Measurements from ENCODE around the gene MPHOSPH9.

MPHOSPH9 gene

DNA sequence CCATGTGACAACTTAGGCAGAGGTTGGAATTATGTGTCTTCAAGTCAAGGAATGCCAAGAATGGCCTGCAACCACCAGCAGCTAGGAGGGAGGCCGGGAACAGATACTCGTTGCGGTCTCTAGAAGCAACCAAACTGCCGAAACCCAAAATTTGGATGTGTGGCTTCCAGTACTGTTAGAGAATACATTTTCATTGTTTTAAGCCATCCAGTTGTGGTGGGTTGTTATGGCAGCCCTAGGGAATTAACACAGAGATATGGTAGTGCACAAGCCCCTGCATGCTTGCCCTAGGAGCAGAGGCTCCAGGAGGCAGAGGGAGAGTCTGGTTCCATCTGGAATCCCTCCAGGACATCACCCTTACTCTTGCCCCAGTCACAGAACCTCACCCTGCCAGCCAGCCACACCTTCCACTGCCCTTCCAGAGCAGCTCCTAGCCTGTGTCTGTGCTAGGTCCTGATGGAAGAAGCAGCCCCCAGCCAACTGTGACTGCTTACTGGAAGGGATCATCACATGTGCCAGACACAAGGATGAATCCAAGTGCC, 101.6 kb downstream of the MPHOSPH9 start:
- no peak for DNase-seq (ENCODE audit: low read depth)
- TF ChIP-seq, protein P1, sequence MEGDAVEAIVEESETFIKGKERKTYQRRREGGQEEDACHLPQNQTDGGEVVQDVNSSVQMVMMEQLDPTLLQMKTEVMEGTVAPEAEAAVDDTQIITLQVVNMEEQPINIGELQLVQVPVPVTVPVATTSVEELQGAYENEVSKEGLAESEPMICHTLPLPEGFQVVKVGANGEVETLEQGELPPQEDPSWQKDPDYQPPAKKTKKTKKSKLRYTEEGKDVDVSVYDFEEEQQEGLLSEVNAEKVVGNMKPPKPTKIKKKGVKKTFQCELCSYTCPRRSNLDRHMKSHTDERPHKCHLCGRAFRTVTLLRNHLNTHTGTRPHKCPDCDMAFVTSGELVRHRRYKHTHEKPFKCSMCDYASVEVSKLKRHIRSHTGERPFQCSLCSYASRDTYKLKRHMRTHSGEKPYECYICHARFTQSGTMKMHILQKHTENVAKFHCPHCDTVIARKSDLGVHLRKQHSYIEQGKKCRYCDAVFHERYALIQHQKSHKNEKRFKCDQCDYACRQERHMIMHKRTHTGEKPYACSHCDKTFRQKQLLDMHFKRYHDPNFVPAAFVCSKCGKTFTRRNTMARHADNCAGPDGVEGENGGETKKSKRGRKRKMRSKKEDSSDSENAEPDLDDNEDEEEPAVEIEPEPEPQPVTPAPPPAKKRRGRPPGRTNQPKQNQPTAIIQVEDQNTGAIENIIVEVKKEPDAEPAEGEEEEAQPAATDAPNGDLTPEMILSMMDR (conservative IDR thresholded peaks at IDR 0.05; ENCODE audit: control insufficient read depth, insufficient read depth, low read depth, low read length), result no peak
- H3K4me3 ChIP-seq (ENCODE audit: control insufficient read depth, low read depth, low read length), result no peak overlapping the region

DNA sequence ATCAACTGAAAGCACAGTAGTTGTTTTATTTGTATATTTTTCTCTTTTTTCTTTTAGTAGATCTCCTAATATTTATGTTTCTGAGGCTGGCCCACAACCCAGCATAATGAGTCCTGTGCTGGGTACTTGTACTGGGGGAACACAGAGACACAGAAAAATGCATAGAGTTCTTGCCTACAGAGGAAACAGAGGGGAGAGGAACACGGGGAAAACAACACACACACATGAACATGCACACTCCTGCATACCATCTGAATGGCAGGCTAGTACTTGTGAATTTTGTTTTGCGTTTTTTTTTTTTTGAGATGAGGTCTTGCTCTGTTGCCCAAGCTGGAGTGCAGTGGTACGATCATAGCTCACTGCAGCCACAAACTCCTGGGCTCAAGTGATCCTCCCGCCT, 103.3 kb downstream of the MPHOSPH9 start:
- no peak for DNase-seq (ENCODE audit: low read depth)
- TF ChIP-seq, protein P1 (conservative IDR thresholded peaks at IDR 0.05; ENCODE audit: control insufficient read depth, insufficient read depth, low read depth, low read length), result no peak

DNA sequence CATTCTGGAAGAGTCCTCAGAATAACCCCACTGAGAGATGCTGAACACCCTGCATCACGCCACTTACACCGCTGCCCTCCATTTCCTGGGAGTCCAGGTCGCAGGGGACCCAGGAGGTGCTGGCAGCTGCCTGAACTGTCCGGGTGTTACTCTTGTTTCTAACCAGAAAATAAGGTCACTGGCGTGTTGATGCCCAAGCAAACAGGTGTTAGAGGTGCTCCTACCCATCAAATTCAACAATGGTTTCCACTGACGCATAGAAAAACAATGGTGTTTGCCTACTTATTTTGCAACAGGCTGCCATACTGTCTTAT, 105.8 kb downstream of the MPHOSPH9 start:
- TF ChIP-seq, protein P1 (conservative IDR thresholded peaks at IDR 0.05; ENCODE audit: control insufficient read depth, insufficient read depth, low read depth, low read length), result no peak
- no peak for DNase-seq (ENCODE audit: low read depth)
- no peak overlapping the region for H3K4me3 ChIP-seq (ENCODE audit: control insufficient read depth, low read depth, low read length)

More for the DNA sequence above, 103.3 kb downstream of the MPHOSPH9 start:
- no peak overlapping the region for H3K4me3 ChIP-seq (ENCODE audit: control insufficient read depth, low read depth, low read length)

DNA sequence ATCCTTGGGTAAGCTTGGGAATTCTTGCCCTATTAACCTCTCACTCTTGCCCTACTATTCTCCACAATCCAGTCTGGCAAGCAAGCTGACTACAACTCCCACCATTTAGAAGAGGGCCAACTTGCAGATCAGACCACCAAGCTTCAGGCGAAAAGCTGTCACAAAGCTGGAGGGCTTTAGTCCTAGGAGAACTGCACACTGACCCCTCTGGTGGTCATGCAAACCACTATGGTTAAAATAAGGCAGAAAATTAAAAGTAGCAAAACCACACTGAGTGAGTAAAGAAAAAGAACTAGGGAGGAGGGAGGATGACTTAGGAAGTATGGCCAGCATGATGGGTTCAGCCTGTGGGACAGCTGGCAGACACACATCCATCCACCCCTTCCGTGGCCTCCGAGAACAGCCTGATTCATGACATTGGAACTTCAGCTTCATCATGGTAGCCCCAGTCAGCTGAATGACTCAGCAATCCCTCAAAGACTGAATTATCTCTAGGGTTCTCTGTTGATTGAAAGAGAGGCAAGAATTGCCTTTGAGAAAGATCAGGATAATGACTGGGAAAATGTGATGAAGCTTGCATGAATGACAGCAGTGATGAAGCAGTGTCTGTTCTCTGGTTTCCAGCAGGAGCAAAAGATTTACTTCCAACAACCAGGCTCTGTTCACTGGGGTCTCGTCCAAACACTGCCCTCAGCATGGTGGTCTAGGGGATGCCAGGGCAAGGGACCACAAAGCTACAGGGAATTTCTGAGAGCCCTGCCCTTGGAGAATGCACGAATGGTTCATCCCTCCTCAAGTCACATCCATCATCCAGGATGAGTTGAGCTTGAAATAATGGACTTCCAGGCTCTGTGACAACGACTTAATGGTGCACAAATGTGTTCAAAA, 106.4 kb downstream of the MPHOSPH9 start:
- peak; percentile 99 for DNase-seq (ENCODE audit: low read depth)
- TF ChIP-seq, protein P1 (conservative IDR thresholded peaks at IDR 0.05; ENCODE audit: control insufficient read depth, insufficient read depth, low read depth, low read length), result peak; percentile 48
- no peak overlapping the region for H3K4me3 ChIP-seq (ENCODE audit: control insufficient read depth, low read depth, low read length)

DNA sequence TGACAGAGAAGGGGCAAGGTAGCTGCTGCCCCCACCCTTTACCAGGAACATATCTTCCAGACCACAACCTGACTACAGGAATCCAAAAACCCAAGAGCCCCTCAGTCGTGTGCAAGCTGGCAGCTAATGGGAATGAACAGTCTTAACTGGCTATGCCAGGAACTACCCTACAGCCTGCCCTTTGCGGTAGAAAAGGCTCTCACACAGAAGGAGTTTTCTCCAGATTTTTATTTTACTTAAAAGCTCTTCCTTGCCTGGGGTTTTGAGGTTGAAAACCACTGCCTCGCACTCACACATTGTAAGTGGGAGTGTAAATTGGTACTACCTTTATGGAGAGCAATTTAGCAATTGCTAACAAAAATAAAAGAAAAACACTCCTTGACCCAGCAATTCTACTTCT, 110.3 kb downstream of the MPHOSPH9 start:
- TF ChIP-seq, protein P1 (conservative IDR thresholded peaks at IDR 0.05; ENCODE audit: control insufficient read depth, insufficient read depth, low read depth, low read length), result no peak
- DNase-seq (ENCODE audit: low read depth), result no peak

DNA sequence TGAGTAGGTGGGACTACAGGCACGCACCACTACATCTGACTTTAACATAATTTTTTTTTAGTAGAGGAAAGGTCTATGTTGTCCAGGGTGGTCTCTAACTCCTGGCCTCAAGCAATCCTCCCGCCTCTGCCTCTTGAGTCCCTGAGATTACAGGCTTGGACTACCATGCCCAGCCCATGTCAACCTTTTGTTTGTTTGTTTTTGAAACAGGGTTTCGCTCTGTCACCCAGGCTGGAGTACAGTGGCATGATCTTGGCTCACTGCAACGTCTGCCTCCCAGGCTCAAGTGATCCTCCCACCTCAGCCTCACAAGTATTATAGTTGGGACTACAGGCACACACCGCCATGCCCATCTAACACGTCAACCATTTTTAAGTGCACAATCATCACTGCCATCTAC, 111.3 kb downstream of the MPHOSPH9 start:
- TF ChIP-seq, protein P1 (conservative IDR thresholded peaks at IDR 0.05; ENCODE audit: control insufficient read depth, insufficient read depth, low read depth, low read length), result no peak
- no peak overlapping the region for H3K4me3 ChIP-seq (ENCODE audit: control insufficient read depth, low read depth, low read length)
- no peak for DNase-seq (ENCODE audit: low read depth)

More for the DNA sequence above, 110.3 kb downstream of the MPHOSPH9 start:
- no peak overlapping the region for H3K4me3 ChIP-seq (ENCODE audit: control insufficient read depth, low read depth, low read length)
